Kidney (tissue), 14 donors: Measurements from ENCODE around the gene SH2D2A. TPM values are rescaled to one million over a fixed set of nuclear protein-coding genes. Genes with fewer than 3 reads are reported as not detected.

Experiments used
- DNase-seq, 5 donors: peaks; one replicate each; pipeline ENCODE4 v3.0.0-alpha.2; 2013 to 2020
- FAIRE-seq: peaks from 2 replicates; lab custom pipeline; 2012; peaks lifted over from hg19 to GRCh38; lab: Jason Lieb, UNC
- H3K27ac ChIP-seq, 2 donors: one replicate each; pipeline ENCODE4 v1.7.0; 2013; ENCODE audit warnings: low read depth in 2 of 2, low read length in 2 of 2, inconsistent platforms in 1 of 2
- H3K27me3 ChIP-seq: one replicate; pipeline ENCODE4 v1.7.1; 2013; ENCODE audit warnings: low read length, inconsistent platforms; ENCODE audit not compliant: control insufficient read depth, insufficient read depth
- H3K36me3 ChIP-seq, 3 donors: one replicate each; pipeline versions ENCODE4 v1.7.0 to v1.7.1; 2013; ENCODE audit warnings: low read length in 3 of 3, control low read depth in 1 of 3, inconsistent platforms in 1 of 3; ENCODE audit not compliant: insufficient read depth in 3 of 3, control insufficient read depth in 2 of 3
- H3K4me1 ChIP-seq, 3 donors: one replicate each; pipeline versions ENCODE4 v1.7.0 to v1.7.1; 2013; ENCODE audit warnings: low read length in 3 of 3, inconsistent platforms in 1 of 3, low read depth in 1 of 3; ENCODE audit not compliant: control insufficient read depth in 2 of 3, insufficient read depth in 2 of 3
- H3K4me3 ChIP-seq, 3 donors: one replicate each; pipeline versions ENCODE4 v1.7.0 to v1.8.1; 2013; ENCODE audit warnings: low read length in 3 of 3, control low read depth in 1 of 3, inconsistent platforms in 1 of 3
- H3K9ac ChIP-seq, 3 donors: one replicate each; pipeline versions ENCODE4 v1.7.0 to v1.7.1; 2013; ENCODE audit warnings: low read length in 3 of 3, control low read depth in 1 of 3, inconsistent platforms in 1 of 3
- H3K9me3 ChIP-seq, 3 donors: one replicate each; pipeline versions ENCODE4 v1.7.0 to v1.7.1; 2013; ENCODE audit warnings: low read length in 3 of 3, control low read depth in 1 of 3, inconsistent platforms in 1 of 3; ENCODE audit not compliant: control insufficient read depth in 2 of 3, insufficient read depth in 1 of 3
- intact Hi-C: fragments of 100-400 bp; cut with DNase I; formaldehyde crosslinking; loops from one replicate; pipeline ENCODE4 v1.11.1; 2022
- polyA plus RNA-seq: library from polyadenylated mRNA; stranded (reverse); fragments of 350-450 nt; fragmentation: Illumina TruSeq; extraction: RNeasy Lipid Tissue Mini Kit (QIAGEN cat#74804); gene quantifications from one replicate; pipeline ENCODE4 v1.2.3, GENCODE V29; 2014; ENCODE audit warnings: low read depth, low replicate concordance; ENCODE audit not compliant: insufficient read depth
- total RNA-seq: library from RNA; stranded (reverse); fragmentation: NEBNext Ultra II Directional; extraction: Animal tissue kit (Norgen Biotek cat#: 25700); gene quantifications from one replicate; pipeline ENCODE4 v1.2.1, GENCODE V29; 2021
- TF ChIP-seq, protein P1 (sequence below): IDR thresholded peaks from 3 replicates; pipeline ENCODE4 v1.5.1; 2012; ENCODE audit warnings: mild to moderate bottlenecking, moderate library complexity, borderline replicate concordance; ENCODE audit not compliant: insufficient read depth; ENCODE audit errors: extremely low read depth
- donor health status: control.
- donor health status: control.
- donor health status: control.
- donor health status: control.
- donor health status: control.
- donor health status: DM: yes; HTN: yes; CAD: no.
- donor health status: Normal renal cell carcinoma (clear cell type).

The SH2D2A gene
- total and polyA plus RNA-seq, 2 donors from 2014 or later = 0.32 to 4.3 TPM

DNA sequence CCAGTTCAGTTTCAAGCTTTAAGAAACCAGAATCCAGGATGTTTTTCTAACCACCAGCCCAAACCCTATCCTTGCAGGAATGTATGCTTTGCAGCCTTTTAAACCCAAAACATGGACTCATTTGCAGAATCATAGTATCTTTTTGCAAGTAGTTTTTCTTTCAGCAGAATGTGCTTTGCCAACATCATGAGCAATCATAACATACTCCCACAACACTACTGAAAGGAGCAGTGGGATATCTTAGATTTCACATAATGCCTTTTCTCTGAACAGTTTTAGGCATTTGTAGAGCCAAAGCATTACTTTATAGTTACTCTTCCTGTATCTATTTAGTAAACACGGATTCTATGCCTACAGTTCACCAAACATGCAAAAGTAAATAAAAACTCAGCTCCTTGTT lies 10.0 kb upstream of the SH2D2A start:
- intact Hi-C loops = no loop called here
- no peaks in the 10 kb centered on the region for H3K27me3 ChIP-seq

DNA sequence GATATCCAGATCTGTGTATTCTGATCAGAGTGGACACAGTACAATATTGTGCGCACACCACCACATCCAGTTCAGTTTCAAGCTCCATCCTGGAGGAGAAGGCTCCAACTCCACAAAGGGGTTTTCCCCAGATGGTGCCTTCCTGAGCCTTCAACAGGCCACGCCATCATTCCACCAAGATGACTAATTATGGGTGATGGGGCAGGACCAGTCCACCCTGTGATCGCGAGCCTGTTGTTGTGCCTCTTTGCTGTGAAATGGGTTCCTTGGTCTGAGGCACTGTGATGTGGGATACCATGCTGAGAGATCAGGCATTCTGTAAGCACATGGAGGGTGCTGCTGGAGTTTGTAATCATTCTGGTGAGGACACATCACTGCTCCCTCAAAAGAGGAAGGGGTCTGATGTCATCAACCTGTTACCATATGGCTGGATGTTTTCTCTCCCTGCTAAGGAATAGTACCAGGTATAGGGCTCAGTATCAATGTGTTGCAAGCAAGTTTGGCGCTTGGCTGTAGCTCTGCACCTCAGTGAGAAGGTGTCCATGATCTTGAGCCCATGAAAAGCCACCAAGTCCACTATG lies 6.7 kb upstream of the SH2D2A start:
- Histone ChIP-seq H3K27ac (no peak overlapping the region), H3K36me3 (no peaks in the 10 kb centered on the region), H3K9ac (no peak overlapping the region), H3K9me3 (no peaks in the 10 kb centered on the region), H3K4me1 (no peaks in the 10 kb centered on the region), H3K4me3 (no peak overlapping the region), H3K27me3 (no peaks in the 10 kb centered on the region)
- intact Hi-C loops = no loop called here
- DNase-seq (peak in 1 of 5 donors; percentile 22), FAIRE-seq (no peak)
- TF ChIP-seq, protein P1, sequence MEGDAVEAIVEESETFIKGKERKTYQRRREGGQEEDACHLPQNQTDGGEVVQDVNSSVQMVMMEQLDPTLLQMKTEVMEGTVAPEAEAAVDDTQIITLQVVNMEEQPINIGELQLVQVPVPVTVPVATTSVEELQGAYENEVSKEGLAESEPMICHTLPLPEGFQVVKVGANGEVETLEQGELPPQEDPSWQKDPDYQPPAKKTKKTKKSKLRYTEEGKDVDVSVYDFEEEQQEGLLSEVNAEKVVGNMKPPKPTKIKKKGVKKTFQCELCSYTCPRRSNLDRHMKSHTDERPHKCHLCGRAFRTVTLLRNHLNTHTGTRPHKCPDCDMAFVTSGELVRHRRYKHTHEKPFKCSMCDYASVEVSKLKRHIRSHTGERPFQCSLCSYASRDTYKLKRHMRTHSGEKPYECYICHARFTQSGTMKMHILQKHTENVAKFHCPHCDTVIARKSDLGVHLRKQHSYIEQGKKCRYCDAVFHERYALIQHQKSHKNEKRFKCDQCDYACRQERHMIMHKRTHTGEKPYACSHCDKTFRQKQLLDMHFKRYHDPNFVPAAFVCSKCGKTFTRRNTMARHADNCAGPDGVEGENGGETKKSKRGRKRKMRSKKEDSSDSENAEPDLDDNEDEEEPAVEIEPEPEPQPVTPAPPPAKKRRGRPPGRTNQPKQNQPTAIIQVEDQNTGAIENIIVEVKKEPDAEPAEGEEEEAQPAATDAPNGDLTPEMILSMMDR = no peak

More for the DNA sequence above, 10.0 kb upstream of the SH2D2A start:
- no peaks in the 10 kb centered on the region for H3K36me3 ChIP-seq
- TF ChIP-seq, protein P1 = no peak
- no peak overlapping the region for H3K27ac ChIP-seq
- no peaks in the 10 kb centered on the region for H3K9me3 ChIP-seq
- H3K4me3 ChIP-seq = no peak overlapping the region
- H3K9ac ChIP-seq = no peak overlapping the region
- DNase-seq (no peak), FAIRE-seq (no peak)
- no peaks in the 10 kb centered on the region for H3K4me1 ChIP-seq

DNA sequence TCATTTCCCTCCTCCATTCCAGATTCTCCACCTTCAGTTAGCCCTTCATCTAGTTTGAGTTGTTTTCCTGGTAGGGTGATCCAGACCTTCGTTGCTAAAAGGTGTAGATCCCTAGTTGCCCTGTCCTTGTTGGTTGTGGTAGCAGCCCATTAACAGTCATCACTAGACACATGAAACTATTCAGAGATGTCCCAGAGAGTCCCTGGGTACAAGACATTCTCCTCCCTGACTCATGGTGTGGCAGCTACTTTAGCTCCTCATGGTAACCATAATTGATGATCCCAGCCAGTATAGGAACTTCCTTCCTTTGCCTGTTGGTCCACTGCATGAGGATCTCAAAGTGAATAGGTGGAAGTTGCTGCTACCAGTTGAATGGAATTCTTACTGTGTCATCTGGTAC lies 6.0 kb upstream of the SH2D2A start:
- no peak for FAIRE-seq
- DNase-seq = no peak
- TF ChIP-seq, protein P1 = no peak
- H3K27ac ChIP-seq = no peak overlapping the region
- H3K9ac ChIP-seq = no peak overlapping the region
- H3K4me1 ChIP-seq = no peaks in the 10 kb centered on the region
- no peak overlapping the region for H3K4me3 ChIP-seq
- H3K27me3 ChIP-seq = no peaks in the 10 kb centered on the region
- H3K9me3 ChIP-seq = no peaks in the 10 kb centered on the region
- no peaks in the 10 kb centered on the region for H3K36me3 ChIP-seq
- intact Hi-C loops = no loop called here

DNA sequence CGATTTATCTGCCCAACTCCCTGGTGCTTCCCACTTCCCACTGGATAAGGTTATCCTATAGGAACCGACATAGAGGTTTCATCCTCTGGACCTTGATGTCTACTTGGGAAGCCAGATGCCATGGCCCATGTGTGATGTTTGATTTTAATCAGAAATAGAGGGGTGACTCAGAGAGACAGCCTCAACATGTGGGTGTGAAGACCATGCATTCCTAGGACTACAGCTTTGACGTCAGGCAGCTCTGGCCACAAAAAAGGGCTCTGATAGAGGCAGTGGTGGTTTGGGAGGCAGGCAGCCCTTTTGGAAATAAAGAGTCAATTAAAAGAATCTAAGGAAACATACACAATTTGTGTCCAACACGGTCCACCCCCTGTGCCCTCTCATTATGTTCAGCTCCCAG lies 5.2 kb upstream of the SH2D2A start:
- intact Hi-C loops = no loop called here
- TF ChIP-seq, protein P1 = no peak
- DNase-seq = peak in 1 of 5 donors; percentile 7
- Histone ChIP-seq H3K9me3 (no peaks in the 10 kb centered on the region), H3K27ac (no peak overlapping the region), H3K36me3 (no peaks in the 10 kb centered on the region), H3K9ac (no peak overlapping the region), H3K4me1 (no peaks in the 10 kb centered on the region), H3K4me3 (no peak overlapping the region), H3K27me3 (no peaks in the 10 kb centered on the region)
- FAIRE-seq = no peak
